ENCODE measurements around the gene SHTN1.

- TF ChIP-seq CTCF (optimal IDR thresholded peaks at IDR 0.05 in 1 of 3, IDR thresholded peaks at IDR 0.05 in 1 of 3, conservative IDR thresholded peaks at IDR 0.05 in 1 of 3; ENCODE audit: extremely low read depth in 1 of 3, insufficient read depth in 2 of 3, low read length in 3 of 3), result no peak
- TF ChIP-seq EZH2 (IDR thresholded peaks at IDR 0.05; ENCODE audit: low read length), result no peak
Measured at GRCh38 chr10:116848944-116849247, 156.1 kb downstream of the SHTN1 start.

Measured in keratinocyte (primary cell).